Right renal pelvis (tissue), 4 donors: ENCODE data around the gene ITPR3. TPM values are rescaled to one million over a fixed set of nuclear protein-coding genes. Genes with fewer than 3 reads are reported as not detected.

Experiments used
- DNase-seq, 4 donors: peaks; one replicate each; pipeline ENCODE4 v3.0.0-alpha.2; 2013; ENCODE audit warnings: low read depth in 4 of 4, low spot score in 3 of 4, missing footprints in 1 of 4
- polyA plus RNA-seq, 4 donors: library from polyadenylated mRNA; unstranded; fragments of 120-200 nt; gene quantifications; one replicate each; pipeline ENCODE4 v1.2.1, GENCODE V29; 2013; ENCODE audit not compliant: insufficient read length in 4 of 4

The ITPR3 gene
- polyA plus RNA-seq, 4 donors = 7.5 to 9.2 (median 8.7) TPM

DNA sequence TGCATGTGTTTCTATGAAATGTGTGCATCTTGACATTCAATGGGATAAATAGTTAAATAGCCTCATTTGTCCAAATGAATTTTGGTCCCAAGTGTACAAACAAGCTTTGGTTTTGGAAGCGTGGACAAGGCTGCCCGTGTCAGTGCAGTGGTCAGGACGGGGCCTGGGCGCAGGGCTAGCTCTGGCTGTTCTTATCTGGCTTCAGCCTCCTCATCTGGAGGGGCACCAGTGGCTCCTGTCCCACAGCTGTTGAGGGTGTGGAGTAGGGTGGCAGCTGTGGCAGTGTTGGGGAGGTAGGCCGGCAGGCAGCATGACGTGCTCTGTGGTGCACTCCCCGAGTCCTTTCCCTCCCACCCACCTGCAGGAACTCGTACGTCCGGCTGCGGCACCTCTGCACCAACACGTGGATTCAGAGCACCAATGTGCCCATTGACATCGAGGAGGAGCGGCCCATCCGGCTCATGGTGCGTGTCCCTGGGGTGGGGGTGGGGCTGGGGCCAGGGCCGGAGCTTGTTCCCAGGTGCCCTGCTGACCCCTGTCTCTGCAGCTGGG lies 43.5 kb downstream of the ITPR3 start:
- DNase-seq = no peak

DNA sequence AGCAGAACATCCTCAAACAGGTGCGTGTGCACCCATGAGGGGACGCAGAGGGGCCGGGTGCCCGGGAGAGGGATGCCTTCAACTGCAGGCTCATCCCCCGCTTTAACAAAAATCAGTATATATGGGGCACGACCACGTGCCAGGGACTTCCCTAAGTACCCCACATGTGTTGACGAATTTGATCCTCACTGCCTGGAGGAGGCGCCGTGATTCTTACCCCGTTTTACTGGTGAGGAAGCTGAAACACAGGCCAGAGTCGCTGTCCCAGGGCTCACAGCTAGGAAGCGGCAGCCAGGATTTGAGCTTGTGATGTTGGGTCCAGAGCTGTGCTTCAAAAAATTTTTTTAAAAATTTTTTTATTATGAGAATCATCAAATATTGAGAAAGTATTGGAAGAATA lies 44.8 kb downstream of the ITPR3 start:
- DNase-seq = no peak

GRCh38 chr6:33667072-33667471 lies 46.0 kb downstream of the ITPR3 start:
- no peak for DNase-seq

GRCh38 chr6:33667776-33668175 lies 46.7 kb downstream of the ITPR3 start:
- no peak for DNase-seq

DNA sequence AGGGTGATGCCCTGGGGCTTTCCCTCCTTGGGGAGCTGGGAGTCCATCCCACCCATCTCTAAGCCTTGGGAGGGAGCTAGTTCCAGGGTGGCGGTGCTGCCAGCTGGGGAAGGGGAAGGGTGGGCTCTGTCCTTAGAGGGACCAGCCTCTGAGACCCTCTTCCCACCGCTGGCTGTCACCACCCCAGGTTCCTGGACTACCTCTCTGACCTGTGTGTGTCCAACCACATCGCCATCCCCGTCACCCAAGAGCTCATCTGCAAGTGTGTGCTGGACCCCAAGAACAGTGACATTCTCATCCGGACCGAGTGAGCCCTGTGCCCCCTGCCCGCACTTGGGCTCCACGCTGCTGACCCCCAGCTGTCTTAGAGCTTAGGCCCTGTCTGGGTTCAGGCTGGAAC lies 47.2 kb downstream of the ITPR3 start:
- DNase-seq = no peak

GRCh38 chr6:33668914-33669313 lies 47.8 kb downstream of the ITPR3 start:
- DNase-seq = no peak

GRCh38 chr6:33670086-33670660 lies 49.1 kb downstream of the ITPR3 start:
- DNase-seq = no peak

- no peak for DNase-seq
Observed at GRCh38 chr6:33670971-33671743, 50.0 kb downstream of the ITPR3 start.

- DNase-seq = no peak
Observed at GRCh38 chr6:33671744-33672072, 50.6 kb downstream of the ITPR3 start.

DNA sequence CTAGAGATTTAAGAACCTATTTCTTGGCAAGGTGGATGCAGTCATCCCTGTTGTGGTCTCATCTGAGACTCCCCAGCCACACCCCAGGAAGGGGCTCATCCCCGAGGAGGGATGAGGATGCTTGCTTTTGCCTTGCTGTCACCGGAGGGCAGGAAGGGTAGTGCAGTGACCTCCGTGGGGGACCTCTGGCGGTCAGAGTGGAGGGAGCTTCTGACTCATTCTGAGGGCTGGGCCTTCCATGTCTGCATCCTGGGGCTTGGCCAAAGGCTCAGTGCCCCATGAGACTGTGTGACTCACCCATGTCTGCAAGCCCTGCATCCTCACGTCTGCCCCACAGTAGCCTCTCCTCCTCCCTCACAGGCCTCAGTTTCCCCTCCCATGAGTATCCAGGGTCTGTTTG lies 51.7 kb downstream of the ITPR3 start:
- DNase-seq = no peak

DNA sequence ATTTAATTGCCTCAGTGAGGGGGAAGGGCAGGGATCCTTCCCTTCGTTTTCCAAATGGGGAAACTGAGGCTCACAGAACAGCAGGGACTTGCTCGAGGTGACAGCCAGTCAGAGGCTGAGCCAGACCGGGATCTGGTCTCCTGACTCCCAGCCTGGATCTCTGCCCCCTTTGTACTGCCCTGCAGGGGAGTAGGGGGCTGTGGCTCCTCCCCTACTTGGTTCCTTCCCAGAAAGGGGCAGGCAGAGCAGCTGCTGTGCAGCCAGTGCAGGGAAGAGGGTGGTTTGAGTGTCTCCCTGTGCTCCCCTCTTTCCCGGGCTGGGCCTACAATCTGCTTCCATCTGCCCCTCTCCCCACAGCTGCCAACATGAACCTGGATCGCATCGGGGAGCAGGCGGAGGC lies 52.7 kb downstream of the ITPR3 start:
- DNase-seq = no peak

- no peak for DNase-seq
Observed at GRCh38 chr6:33675968-33676367, 54.8 kb downstream of the ITPR3 start.

DNA sequence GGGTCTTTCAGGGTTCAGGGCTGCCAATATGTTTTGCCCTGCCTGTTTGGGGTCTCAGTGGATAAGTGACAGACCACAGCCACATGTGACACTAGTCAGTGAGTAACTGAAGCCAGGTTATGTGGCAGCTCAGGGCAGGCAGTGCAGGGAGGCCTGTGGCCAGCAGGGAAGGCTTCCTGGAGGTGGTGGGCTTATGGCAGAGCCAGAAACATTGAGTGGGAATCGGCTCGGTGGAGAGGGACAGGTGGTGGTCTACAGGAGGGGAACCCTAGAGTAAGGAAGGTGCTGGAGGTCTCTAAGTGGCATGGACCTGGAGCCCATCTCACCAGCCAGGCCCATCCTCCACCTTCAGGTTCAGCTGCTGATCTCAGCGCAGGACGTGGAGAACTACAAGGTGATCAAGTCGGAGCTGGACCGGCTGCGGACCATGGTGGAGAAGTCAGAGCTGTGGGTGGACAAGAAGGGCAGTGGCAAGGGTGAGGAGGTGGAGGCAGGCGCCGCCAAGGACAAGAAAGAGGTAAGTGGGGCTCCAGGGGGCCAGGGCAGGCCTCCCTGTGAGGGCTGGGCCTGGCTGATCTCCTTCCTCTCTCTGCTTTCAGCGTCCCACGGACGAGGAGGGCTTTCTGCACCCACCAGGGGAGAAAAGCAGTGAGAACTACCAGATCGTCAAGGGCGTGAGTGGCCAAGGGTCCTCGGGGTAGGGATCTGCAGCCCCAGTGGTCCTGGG lies 55.5 kb downstream of the ITPR3 start:
- no peak for DNase-seq

- DNase-seq = no peak
Observed at GRCh38 chr6:33677143-33677660, 56.1 kb downstream of the ITPR3 start.

- no peak for DNase-seq
Observed at GRCh38 chr6:33677689-33678088, 56.6 kb downstream of the ITPR3 start.

GRCh38 chr6:33678233-33678931 lies 57.3 kb downstream of the ITPR3 start:
- no peak for DNase-seq

- DNase-seq = no peak
Observed at GRCh38 chr6:33678932-33679490, 57.9 kb downstream of the ITPR3 start.

GRCh38 chr6:33679761-33680160 lies 58.6 kb downstream of the ITPR3 start:
- no peak for DNase-seq

DNA sequence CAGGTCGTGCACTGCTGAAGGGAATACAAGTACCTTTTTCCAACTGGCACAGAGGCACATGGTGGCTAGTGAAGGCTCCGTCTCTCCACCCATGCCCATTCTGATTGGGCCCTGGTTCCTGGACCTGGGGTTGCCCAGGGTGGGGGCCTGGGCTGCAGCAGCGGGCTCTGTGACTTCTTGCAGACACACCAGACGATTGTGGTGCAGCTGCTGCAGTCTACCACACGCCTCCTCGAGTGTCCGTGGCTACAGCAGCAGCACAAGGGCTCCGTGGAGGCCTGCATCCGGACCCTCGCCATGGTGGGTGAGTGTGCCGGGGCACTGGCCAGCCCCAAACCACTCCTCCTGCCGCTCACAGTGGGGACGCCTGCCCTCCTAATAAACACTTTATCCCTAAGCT lies 61.2 kb downstream of the ITPR3 start:
- no peak for DNase-seq

GRCh38 chr6:33683051-33683571 lies 62.0 kb downstream of the ITPR3 start:
- no peak for DNase-seq
